Fibroblast of lung (primary cell): ENCODE measurements around the gene NEB. TPM values are rescaled to one million over a fixed set of nuclear protein-coding genes. Genes with fewer than 3 reads are reported as not detected.

Experiments used
- DNase-seq, 2 donors: peaks; one replicate each; pipeline versions ENCODE4 v3.0.0 to v3.0.0-alpha.2; 2010; ENCODE audit warnings: low read depth in 2 of 2
- H2AFZ ChIP-seq: 2 replicates; pipeline ENCODE4 v1.5.1; 2012; ENCODE audit warnings: low read length, control low read depth, inconsistent platforms
- H3K27ac ChIP-seq: 2 replicates; pipeline ENCODE4 v1.5.1; 2011; ENCODE audit warnings: low read length, control low read depth; ENCODE audit not compliant: insufficient read depth
- H3K27me3 ChIP-seq: 2 replicates; pipeline ENCODE4 v1.5.1; 2011; ENCODE audit warnings: mild to moderate bottlenecking, low read length; ENCODE audit not compliant: control insufficient read depth, insufficient read depth
- H3K36me3 ChIP-seq: 2 replicates; pipeline ENCODE4 v1.5.1; 2011; ENCODE audit warnings: low read length; ENCODE audit not compliant: control insufficient read depth, insufficient read depth
- H3K4me1 ChIP-seq: 2 replicates; pipeline ENCODE4 v1.5.1; 2011; ENCODE audit warnings: low read length; ENCODE audit not compliant: control insufficient read depth, insufficient read depth; ENCODE audit errors: extremely low read depth
- H3K4me2 ChIP-seq: 2 replicates; pipeline ENCODE4 v1.5.1; 2011; ENCODE audit warnings: low read length, control low read depth; ENCODE audit not compliant: insufficient read depth; ENCODE audit errors: extremely low read depth
- H3K4me3 ChIP-seq, 4 experiments: fragments of 200-600 bp in 1 of 4; sonication (generic) in 1 of 4; replicated peaks in 1 of 4; 2 replicates each; pipeline ENCODE4 v1.5.1; 2011 to 2016; ENCODE audit warnings: low read length in 4 of 4, low read depth in 3 of 4, mild to moderate bottlenecking in 3 of 4, control low read depth in 2 of 4, inconsistent platforms in 1 of 4, mixed read lengths in 1 of 4; ENCODE audit not compliant: insufficient read depth in 1 of 4; ENCODE audit errors: control extremely low read depth in 1 of 4
- H3K79me2 ChIP-seq: 2 replicates; pipeline ENCODE4 v1.5.1; 2012; ENCODE audit warnings: mild to moderate bottlenecking, low read length, inconsistent platforms; ENCODE audit not compliant: control insufficient read depth, insufficient read depth
- H3K9ac ChIP-seq: 2 replicates; pipeline ENCODE4 v1.5.1; 2011; ENCODE audit warnings: mild to moderate bottlenecking, low read length, control low read depth; ENCODE audit not compliant: insufficient read depth
- H3K9me3 ChIP-seq: 2 replicates; pipeline ENCODE4 v1.5.1; 2012; ENCODE audit warnings: low read depth, low read length; ENCODE audit not compliant: control insufficient read depth, insufficient read depth
- H4K20me1 ChIP-seq: 2 replicates; pipeline ENCODE4 v1.5.1; 2011; ENCODE audit warnings: low read length; ENCODE audit not compliant: control insufficient read depth, insufficient read depth; ENCODE audit errors: extremely low read depth
- EZH2 ChIP-seq: IDR thresholded peaks from 2 replicates; pipeline ENCODE4 v1.5.1; 2012; ENCODE audit warnings: low read length, control low read depth, mild to moderate bottlenecking; ENCODE audit errors: missing control alignments
- polyA plus RNA-seq, 2 donors: library from polyadenylated mRNA; depleted of rRNA in 1 of 2; stranded (reverse) in 1 of 2; unstranded in 1 of 2; fragments of >200 nt; gene quantifications; 2 replicates each; pipeline ENCODE4 v1.2.1, GENCODE V29; 2011 to 2012; ENCODE audit warnings: missing spikeins in 1 of 2
- total RNA-seq: library from RNA; depleted of rRNA; stranded (reverse); fragments of >200 nt; gene quantifications from 2 replicates; pipeline ENCODE4 v1.2.1, GENCODE V29; 2014
- TF ChIP-seq, protein P1 (sequence below), 2 donors: IDR thresholded peaks in 1 of 2; conservative IDR thresholded peaks in 1 of 2; 1 replicate in 1 of 2; 2 replicates in 1 of 2; pipeline ENCODE4 v1.5.1; 2011 to 2012; ENCODE audit warnings: low read length in 2 of 2, control low read depth in 1 of 2, inconsistent platforms in 1 of 2, low read depth in 1 of 2, mild to moderate bottlenecking in 1 of 2

Gene NEB
- total and polyA plus RNA-seq, 2 donors (not counting 1 experiment from before 2014, with no cell fraction given), result 0.17 to 0.26 TPM

DNA sequence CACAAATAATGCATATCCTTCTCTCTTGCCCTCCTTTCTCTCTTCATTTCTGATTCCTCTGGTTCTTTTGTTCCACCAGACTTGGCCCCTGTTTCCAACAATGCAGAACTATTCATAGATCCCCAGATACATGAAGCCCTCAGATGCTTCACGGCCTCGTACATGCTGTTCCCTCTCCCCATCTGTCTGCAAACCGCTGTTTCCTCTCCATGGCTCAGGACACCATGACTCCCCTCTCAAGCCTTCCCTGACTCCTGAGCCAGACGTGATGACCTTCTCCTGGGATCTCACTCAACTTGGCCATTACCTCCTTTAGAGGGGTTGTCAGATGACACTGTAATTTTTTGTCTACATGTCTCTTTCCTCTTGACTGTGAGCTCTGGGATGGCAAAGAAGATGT is 15.5 kb downstream of the NEB start:
- no peaks in the 10 kb centered on the region for H3K36me3 ChIP-seq
- H4K20me1 ChIP-seq, result no peaks in the 10 kb centered on the region
- H3K9me3 ChIP-seq, result no peaks in the 10 kb centered on the region
- H3K4me1 ChIP-seq, result no peaks in the 10 kb centered on the region
- H3K4me2 ChIP-seq, result no peak overlapping the region
- no peak overlapping the region for H2AFZ ChIP-seq
- DNase-seq, result no peak
- H3K4me3 ChIP-seq, result no peak overlapping the region
- H3K9ac ChIP-seq, result no peak overlapping the region
- H3K79me2 ChIP-seq, result no peaks in the 10 kb centered on the region
- H3K27ac ChIP-seq, result no peak overlapping the region
- no peak for TF ChIP-seq EZH2
- TF ChIP-seq, protein P1, sequence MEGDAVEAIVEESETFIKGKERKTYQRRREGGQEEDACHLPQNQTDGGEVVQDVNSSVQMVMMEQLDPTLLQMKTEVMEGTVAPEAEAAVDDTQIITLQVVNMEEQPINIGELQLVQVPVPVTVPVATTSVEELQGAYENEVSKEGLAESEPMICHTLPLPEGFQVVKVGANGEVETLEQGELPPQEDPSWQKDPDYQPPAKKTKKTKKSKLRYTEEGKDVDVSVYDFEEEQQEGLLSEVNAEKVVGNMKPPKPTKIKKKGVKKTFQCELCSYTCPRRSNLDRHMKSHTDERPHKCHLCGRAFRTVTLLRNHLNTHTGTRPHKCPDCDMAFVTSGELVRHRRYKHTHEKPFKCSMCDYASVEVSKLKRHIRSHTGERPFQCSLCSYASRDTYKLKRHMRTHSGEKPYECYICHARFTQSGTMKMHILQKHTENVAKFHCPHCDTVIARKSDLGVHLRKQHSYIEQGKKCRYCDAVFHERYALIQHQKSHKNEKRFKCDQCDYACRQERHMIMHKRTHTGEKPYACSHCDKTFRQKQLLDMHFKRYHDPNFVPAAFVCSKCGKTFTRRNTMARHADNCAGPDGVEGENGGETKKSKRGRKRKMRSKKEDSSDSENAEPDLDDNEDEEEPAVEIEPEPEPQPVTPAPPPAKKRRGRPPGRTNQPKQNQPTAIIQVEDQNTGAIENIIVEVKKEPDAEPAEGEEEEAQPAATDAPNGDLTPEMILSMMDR (conservative IDR thresholded peaks at IDR 0.05 in 1 of 2, IDR thresholded peaks at IDR 0.05 in 1 of 2; ENCODE audit: low read depth in 1 of 2, low read length in 2 of 2), result no peak
- no peaks in the 10 kb centered on the region for H3K27me3 ChIP-seq

DNA sequence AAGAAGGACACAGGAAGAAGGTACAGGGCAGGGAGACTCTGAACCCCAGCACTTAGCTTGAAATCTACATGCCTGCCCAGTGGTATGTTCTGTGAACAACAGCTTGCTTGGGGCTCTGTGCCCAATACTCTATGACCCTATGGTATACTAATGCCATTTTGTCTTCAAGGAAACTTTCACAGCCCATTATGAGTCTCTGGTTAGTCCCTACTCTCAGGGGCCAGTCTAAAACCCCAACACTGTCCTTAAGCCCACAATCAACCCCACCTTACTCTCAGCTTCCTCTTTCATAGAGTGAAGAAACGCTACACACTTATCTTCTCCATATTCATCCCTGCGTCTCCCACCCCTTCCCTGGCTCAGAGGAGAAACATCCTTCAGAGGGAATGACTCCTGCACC is 16.0 kb downstream of the NEB start:
- Histone ChIP-seq H3K79me2 (no peaks in the 10 kb centered on the region), H3K27me3 (no peaks in the 10 kb centered on the region), H4K20me1 (no peaks in the 10 kb centered on the region), H3K9me3 (no peaks in the 10 kb centered on the region), H2AFZ (no peak overlapping the region), H3K9ac (no peak overlapping the region), H3K4me1 (no peaks in the 10 kb centered on the region), H3K4me3 (no peak overlapping the region), H3K27ac (no peak overlapping the region), H3K4me2 (no peak overlapping the region), H3K36me3 (no peaks in the 10 kb centered on the region)
- no peak for DNase-seq
- TF ChIP-seq, protein P1 (conservative IDR thresholded peaks at IDR 0.05 in 1 of 2, IDR thresholded peaks at IDR 0.05 in 1 of 2; ENCODE audit: low read depth in 1 of 2, low read length in 2 of 2), result no peak
- no peak for TF ChIP-seq EZH2

DNA sequence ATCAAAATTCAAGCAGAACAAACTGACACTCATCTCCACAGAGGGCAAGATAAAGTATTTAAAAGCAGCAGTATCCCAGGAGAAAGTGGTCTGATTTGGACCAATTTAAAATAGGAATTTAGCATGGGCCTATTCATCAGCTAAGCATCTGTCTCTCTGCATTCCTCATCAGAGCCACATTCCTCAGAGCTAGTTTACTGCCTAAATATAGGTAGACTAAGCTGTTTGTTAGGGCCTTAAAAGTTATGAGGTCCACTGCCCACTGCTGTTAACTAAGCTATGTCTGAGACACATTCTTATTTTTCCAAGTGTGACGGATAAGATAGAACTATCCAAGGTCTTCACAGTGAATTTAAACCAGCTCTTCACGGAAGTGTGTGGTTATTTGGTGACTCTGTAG is 17.6 kb downstream of the NEB start:
- H3K79me2 ChIP-seq, result no peaks in the 10 kb centered on the region

More for the DNA sequence above, 17.6 kb downstream of the NEB start:
- TF ChIP-seq, protein P1 (conservative IDR thresholded peaks at IDR 0.05 in 1 of 2, IDR thresholded peaks at IDR 0.05 in 1 of 2; ENCODE audit: low read depth in 1 of 2, low read length in 2 of 2), result no peak
- no peak for TF ChIP-seq EZH2
- Histone ChIP-seq H3K4me3 (no peak overlapping the region), H3K4me1 (no peaks in the 10 kb centered on the region), H2AFZ (no peak overlapping the region), H3K36me3 (no peaks in the 10 kb centered on the region), H3K9me3 (no peaks in the 10 kb centered on the region), H3K27me3 (no peaks in the 10 kb centered on the region), H3K9ac (no peak overlapping the region), H3K4me2 (no peak overlapping the region), H4K20me1 (no peaks in the 10 kb centered on the region), H3K27ac (no peak overlapping the region)
- peak in 1 of 2 donors; percentile 64 for DNase-seq
